SJSA1 (cell line): ENCODE results near the gene WDR77. TPM values are rescaled to one million over a fixed set of nuclear protein-coding genes. Genes with fewer than 3 reads are reported as not detected.

ENCODE experiments used
- DNase-seq, 2 experiments: peaks; one replicate each; pipeline ENCODE4 v3.0.0-alpha.2; 2015 to 2020; ENCODE audit warnings: low spot score in 2 of 2, low read depth in 1 of 2
- H3K27ac ChIP-seq: fragments of 250-450 bp; sonication (Bioruptor Pico); 2 replicates; pipeline ENCODE4 v1.5.1; 2020; ENCODE audit warnings: mild to moderate bottlenecking, moderate library complexity
- H3K27me3 ChIP-seq: fragments of 250-450 bp; sonication (Bioruptor Pico); replicated peaks from 2 replicates; pipeline ENCODE4 v1.5.1; 2020; ENCODE audit warnings: mild to moderate bottlenecking, moderate library complexity
- H3K36me3 ChIP-seq: fragments of 250-450 bp; sonication (Bioruptor Pico); 2 replicates; pipeline ENCODE4 v1.5.1; 2020; ENCODE audit warnings: mild to moderate bottlenecking
- H3K4me1 ChIP-seq: fragments of 250-450 bp; sonication (Bioruptor Pico); replicated peaks from 2 replicates; pipeline ENCODE4 v1.6.1; 2021; ENCODE audit warnings: mild to moderate bottlenecking
- H3K4me3 ChIP-seq: fragments of 250-450 bp; sonication (Bioruptor Pico); 2 replicates; pipeline ENCODE4 v1.5.1; 2020; ENCODE audit warnings: mild to moderate bottlenecking
- H3K9me3 ChIP-seq: fragments of 250-450 bp; sonication (Bioruptor Pico); replicated peaks from 2 replicates; pipeline ENCODE4 v1.5.1; 2020; ENCODE audit warnings: mild to moderate bottlenecking
- total RNA-seq: library from RNA; depleted of rRNA; stranded (reverse); fragments of >200 nt; shearing (Covaris generic); gene quantifications from 2 replicates; pipeline ENCODE4 v1.2.3, GENCODE V29; 2014

Gene WDR77
- total RNA-seq, 1 experiment from 2014 or later: 50.4 TPM

DNA sequence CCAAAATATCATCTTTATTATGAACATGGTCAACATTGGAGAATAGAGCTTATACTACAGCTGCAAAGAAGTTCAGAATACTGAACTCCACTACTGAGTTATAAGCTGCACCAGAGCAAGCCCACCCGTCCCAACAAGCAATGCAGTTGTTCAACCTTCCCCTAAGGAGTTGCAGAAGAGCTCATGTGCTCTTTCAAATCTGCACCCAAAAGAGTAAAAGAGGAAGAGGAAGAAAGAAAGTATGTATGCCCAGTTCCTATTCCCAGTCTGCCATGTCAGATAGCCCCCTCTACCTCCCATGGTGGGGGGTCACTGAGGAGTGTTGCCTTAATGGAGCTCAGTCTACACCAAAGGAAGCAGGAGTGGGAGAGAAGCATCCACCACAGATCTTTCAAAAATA is 31.6 kb upstream of the WDR77 start:
- H3K9me3 ChIP-seq: no peaks in the 10 kb centered on the region
- no peaks in the 10 kb centered on the region for H3K36me3 ChIP-seq

DNA sequence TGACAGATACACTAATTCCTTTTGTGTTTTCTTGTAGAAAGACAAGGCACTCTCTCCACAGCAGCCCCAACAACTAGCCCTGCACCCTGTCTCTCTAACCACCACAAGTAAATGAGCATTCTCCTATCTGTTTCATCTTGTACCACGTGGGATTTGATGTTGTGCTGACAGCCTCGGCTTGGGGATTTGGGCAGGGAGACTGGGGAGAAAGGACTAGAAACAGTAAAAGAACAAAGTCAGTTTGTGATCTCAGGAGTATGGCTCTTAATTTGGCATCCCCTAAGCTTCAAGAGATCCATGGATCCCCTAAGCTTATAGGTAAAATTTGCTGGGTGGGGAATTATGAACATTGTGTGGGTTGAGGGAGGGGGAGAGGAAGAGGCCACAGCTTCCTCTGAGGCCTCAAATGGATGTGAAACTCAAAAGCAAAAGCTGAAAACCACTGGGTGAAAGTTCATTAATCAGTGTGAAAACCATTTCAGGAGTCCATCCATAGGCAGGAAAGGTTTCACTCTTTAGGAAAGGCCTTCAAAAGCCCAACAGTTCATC is 27.8 kb upstream of the WDR77 start:
- no peak for DNase-seq
- Histone ChIP-seq H3K36me3 (no peaks in the 10 kb centered on the region), H3K9me3 (no peaks in the 10 kb centered on the region), H3K4me3 (no peak overlapping the region), H3K4me1 (no peaks in the 10 kb centered on the region), H3K27me3 (no peaks in the 10 kb centered on the region), H3K27ac (no peak overlapping the region)

More for the DNA sequence above, 31.6 kb upstream of the WDR77 start:
- H3K27me3 ChIP-seq: no peaks in the 10 kb centered on the region
- no peak overlapping the region for H3K27ac ChIP-seq
- H3K4me3 ChIP-seq: no peak overlapping the region
- no peak for DNase-seq
- no peaks in the 10 kb centered on the region for H3K4me1 ChIP-seq

DNA sequence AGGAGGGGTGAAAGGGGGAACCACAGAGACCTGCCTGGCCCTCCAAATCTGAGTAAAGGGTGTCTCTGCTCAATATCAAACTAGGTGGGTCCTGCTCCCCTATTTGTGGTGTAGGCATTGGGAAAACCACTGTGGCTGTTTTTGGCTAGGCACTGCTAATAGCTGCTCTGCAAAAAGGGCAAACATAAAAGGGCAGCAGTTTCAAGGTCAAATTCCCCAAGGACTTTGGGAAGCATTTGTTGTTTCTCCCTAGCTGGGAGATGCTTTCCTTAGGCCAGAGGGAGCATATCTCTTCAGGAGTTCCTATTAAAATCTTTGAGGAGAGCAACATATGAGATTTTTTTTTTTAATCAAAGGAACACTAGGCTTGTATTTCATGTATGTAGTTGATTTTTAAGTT is 27.2 kb upstream of the WDR77 start:
- Histone ChIP-seq H3K4me1 (no peaks in the 10 kb centered on the region), H3K9me3 (no peaks in the 10 kb centered on the region), H3K4me3 (no peak overlapping the region), H3K36me3 (no peaks in the 10 kb centered on the region), H3K27me3 (no peaks in the 10 kb centered on the region), H3K27ac (no peak overlapping the region)
- DNase-seq: no peak

DNA sequence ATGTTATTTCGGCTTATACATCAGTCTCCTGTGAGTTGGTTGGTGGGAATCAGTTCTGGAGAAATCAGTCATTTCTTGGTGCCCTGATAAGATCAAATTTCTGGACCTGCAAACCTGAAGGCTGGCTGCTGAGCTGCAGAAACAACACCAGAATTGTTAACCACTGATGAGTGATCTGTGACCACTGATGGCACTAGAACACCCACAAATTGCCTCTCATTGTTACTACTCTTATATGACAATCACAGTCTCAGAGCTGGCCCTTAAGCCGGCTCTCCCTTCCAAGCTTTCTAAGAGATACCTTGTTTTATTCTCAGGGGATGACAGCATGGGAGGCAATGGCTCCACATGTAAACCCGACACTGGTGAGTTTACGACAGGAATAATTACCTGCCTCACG is 26.6 kb upstream of the WDR77 start:
- Histone ChIP-seq H3K27me3 (no peaks in the 10 kb centered on the region), H3K27ac (no peak overlapping the region), H3K4me3 (no peak overlapping the region), H3K36me3 (no peaks in the 10 kb centered on the region; the same call in 1 of the 2 replicates), H3K9me3 (no peaks in the 10 kb centered on the region), H3K4me1 (no peaks in the 10 kb centered on the region)
- DNase-seq: no peak

DNA sequence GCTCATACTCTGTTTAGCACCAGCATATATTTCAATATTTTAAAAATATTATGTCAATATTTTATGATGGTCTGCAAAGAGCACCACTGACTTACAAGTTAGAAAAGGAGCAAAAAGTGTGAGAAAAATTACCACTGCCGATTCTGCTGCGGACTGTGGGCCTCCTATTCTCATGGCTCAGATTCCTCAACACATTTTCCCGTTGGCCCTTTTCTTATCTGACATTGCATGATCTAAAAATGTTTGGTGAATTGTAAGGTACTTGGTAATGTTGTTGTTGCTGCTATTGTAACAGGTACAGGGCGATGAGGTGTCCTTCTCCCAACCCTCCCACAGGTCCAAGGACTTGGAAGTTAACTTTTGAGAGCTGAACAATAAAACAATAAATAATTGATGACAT is 25.5 kb upstream of the WDR77 start:
- no peak overlapping the region for H3K4me3 ChIP-seq
- DNase-seq: no peak
- no peaks in the 10 kb centered on the region for H3K27me3 ChIP-seq
- H3K27ac ChIP-seq: no peak overlapping the region
- no peaks in the 10 kb centered on the region for H3K9me3 ChIP-seq
- H3K36me3 ChIP-seq: no peaks in the 10 kb centered on the region; the same call in 1 of the 2 replicates
- H3K4me1 ChIP-seq: no peaks in the 10 kb centered on the region

DNA sequence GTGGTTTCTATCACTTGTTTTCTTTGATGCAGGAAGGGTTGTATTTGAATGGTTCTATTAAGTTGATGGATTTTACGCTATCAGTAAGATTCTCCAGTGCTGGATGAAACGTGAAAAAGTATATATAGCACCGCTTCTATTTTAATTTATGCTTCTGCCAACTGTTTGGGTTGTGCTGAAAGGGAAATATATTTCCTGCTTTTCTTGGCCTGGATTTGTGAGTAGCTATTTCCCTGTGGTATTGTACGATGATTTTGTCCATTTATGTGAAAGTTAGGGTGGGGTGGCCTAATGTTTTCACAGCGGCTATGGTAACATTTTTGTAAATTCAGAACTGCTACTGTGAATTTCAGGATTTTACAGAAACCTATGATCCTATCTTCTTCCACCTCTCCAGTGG is 25.1 kb upstream of the WDR77 start:
- no peak for DNase-seq
- H3K9me3 ChIP-seq: no peaks in the 10 kb centered on the region
- no peaks in the 10 kb centered on the region for H3K4me1 ChIP-seq
- H3K36me3 ChIP-seq: no peaks in the 10 kb centered on the region; the same call in 1 of the 2 replicates
- no peak overlapping the region for H3K4me3 ChIP-seq
- H3K27ac ChIP-seq: no peak overlapping the region
- no peaks in the 10 kb centered on the region for H3K27me3 ChIP-seq

DNA sequence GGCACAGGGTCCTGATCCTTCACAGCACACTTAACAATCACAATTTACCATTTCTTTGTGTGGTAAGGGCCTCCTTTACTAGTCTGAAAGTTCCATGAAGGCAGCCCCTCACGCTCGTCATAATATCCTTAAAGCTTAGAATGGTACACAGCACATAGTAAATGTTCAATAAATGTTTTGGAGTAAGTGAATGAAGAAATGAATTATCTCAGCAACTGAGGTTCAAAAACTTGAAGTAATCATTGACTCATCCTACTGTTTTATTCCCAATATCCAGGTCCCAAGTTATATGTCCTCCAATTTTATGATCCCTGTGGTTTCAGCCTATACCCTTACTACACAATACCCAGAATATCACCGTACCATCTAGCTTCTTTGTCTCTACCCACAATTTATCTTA is 22.5 kb upstream of the WDR77 start:
- Histone ChIP-seq H3K27ac (no peak overlapping the region), H3K4me3 (no peak overlapping the region), H3K36me3 (peaks cover 8% of the 10 kb centered on the region), H3K4me1 (no peaks in the 10 kb centered on the region), H3K9me3 (no peaks in the 10 kb centered on the region), H3K27me3 (no peaks in the 10 kb centered on the region)
- DNase-seq: no peak

DNA sequence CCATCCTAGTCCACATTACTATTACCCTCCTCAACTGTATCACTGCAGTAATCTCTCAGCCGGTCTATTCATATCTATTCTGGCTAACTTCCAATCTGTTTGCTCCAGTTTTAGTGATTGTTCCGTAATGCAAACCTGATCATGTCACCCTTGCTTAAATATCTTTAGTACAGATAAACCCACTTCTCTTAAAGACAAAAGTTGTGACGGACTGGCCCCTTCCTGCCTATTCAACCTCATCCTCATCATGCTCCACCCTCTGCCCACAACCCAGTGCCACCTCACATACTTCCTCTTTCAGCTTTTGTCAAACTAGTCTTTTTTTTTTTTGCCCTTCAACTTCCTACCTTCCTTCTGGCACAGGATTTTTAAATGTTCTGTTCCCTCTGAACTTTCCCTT is 22.0 kb upstream of the WDR77 start:
- Histone ChIP-seq H3K4me3 (no peak overlapping the region), H3K4me1 (no peaks in the 10 kb centered on the region), H3K36me3 (peaks cover 8% of the 10 kb centered on the region), H3K27ac (no peak overlapping the region), H3K27me3 (no peaks in the 10 kb centered on the region), H3K9me3 (no peaks in the 10 kb centered on the region)
- no peak for DNase-seq

DNA sequence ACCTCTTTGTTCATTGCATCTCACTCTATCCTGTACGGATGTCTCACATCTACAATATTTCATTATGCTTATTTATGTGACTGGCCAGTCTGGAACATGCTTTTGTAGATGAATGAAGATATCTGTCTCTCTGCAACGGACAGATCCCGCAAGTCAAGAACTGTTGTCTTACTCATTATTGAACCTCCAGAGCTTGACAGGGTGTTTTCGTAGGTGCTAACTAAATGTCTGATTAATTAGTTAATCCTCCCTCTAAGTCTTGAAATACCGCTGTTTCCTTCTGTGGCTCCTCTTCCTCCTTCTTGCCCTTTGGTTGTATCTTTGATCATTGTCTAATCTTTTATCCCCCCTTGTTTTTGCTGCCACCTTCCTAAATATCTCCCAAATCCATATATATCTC is 21.5 kb upstream of the WDR77 start:
- Histone ChIP-seq H3K27me3 (no peaks in the 10 kb centered on the region), H3K27ac (no peak overlapping the region), H3K4me3 (no peak overlapping the region), H3K4me1 (no peaks in the 10 kb centered on the region), H3K9me3 (no peaks in the 10 kb centered on the region), H3K36me3 (peaks cover 8% of the 10 kb centered on the region)
- no peak for DNase-seq

DNA sequence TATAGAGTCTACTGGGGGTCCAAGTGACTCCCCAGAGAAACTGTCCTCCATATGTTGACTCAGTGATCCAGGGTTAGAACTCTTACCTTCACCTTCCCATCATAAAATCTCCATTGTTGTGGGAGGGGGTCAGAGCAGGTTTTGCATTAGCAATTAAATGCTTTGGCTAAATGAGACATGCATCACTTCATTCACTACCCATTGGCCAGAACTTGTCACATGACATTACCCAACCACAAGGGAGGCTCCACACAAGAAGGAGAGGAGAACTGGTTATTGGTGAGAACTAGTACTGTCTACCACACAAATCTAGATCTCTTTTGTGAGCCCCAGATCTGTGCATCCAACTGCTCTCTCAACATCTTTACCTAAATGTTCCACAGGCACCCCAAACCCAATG is 20.5 kb upstream of the WDR77 start:
- no peaks in the 10 kb centered on the region for H3K4me1 ChIP-seq
- no peaks in the 10 kb centered on the region for H3K27me3 ChIP-seq
- H3K36me3 ChIP-seq: peaks cover 8% of the 10 kb centered on the region
- H3K4me3 ChIP-seq: no peak overlapping the region
- no peak for DNase-seq
- no peak overlapping the region for H3K27ac ChIP-seq
- H3K9me3 ChIP-seq: no peaks in the 10 kb centered on the region

DNA sequence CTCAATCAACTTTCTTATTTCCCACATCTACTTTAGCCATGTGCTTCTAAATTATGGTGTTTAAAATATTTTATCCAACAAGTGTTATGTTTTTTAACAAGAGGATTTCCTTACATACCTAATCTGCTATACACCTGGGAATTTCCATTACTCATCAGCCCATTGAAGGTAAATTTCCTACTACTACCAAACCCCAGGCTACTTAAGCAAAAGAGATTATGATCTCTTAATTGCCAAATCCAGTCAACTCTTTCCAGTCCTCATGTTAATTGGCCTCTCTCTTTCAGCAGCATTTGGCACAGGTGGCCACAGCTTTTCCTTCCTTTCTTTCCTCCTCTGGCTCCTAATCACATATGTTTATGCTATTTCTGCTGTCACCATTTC is 19.7 kb upstream of the WDR77 start:
- peaks cover 8% of the 10 kb centered on the region for H3K36me3 ChIP-seq

DNA sequence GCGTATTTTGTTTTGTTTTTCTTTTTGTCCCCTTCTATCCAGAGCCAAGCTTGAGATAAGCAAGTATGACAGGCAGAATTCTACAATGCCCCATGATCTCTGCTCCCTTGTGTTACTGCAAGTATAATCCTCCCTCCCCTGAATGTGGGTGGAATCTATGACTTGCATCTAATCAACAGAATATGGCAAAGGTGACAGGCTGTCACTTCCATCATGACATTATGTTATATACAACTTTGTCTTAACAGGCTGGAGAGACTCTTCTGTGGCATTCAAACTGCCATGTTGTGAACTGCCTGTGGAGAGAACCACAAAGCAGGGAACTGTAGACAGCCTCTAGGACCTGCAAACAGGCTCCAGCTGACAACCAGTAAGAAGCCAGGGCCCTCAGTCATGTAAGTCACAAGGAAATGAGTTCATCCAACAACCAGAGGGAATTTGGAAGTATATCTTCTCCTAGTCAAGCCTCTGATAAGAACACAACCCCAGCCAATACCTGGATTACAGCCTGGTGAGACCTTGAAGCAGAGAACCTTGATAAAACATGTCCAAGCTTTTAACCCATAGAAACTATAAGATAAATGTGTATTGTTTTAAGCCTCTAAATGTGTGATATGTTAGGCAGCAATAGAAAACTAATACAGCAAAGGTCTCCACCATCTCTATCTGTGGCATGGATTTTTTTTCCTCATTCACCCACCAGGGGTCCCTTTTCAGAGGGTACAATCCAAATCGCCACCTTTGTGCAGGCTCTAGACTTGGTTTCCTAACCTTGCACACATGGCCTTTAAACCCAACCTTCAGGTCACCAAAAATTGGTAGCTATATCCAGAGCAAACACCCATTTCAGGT is 19.0 kb upstream of the WDR77 start:
- no peak for DNase-seq
- H3K36me3 ChIP-seq: peaks cover 10% of the 10 kb centered on the region
- no peaks in the 10 kb centered on the region for H3K4me1 ChIP-seq
- H3K27me3 ChIP-seq: no peaks in the 10 kb centered on the region
- H3K9me3 ChIP-seq: no peaks in the 10 kb centered on the region
- no peak overlapping the region for H3K4me3 ChIP-seq
- no peak overlapping the region for H3K27ac ChIP-seq

More for the DNA sequence above, 19.7 kb upstream of the WDR77 start:
- DNase-seq: no peak
- H3K9me3 ChIP-seq: no peaks in the 10 kb centered on the region
- H3K4me3 ChIP-seq: no peak overlapping the region
- no peak overlapping the region for H3K27ac ChIP-seq
- H3K4me1 ChIP-seq: no peaks in the 10 kb centered on the region
- H3K27me3 ChIP-seq: no peaks in the 10 kb centered on the region

DNA sequence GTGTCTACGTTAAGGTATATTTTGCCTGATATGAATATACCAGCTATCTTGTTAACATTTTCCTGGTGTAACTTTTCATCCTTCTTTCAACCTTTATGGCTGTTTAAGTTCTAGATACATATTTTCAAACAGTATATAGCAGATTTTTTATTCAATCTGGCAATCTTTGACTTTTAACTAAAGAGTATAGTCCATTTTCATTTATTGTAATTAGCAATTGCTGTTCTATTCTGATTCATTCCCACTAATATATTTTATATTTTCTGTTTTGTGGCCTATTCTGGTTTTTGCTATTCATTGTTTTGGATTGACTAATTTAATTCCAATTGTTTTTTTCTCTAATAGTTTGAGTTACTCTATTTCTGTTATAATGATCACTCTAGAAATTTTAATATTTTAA is 17.4 kb upstream of the WDR77 start:
- no peak overlapping the region for H3K4me3 ChIP-seq
- DNase-seq: no peak
- H3K4me1 ChIP-seq: no peaks in the 10 kb centered on the region
- H3K36me3 ChIP-seq: peaks cover 24% of the 10 kb centered on the region
- H3K9me3 ChIP-seq: no peaks in the 10 kb centered on the region
- H3K27me3 ChIP-seq: no peaks in the 10 kb centered on the region
- H3K27ac ChIP-seq: no peak overlapping the region

DNA sequence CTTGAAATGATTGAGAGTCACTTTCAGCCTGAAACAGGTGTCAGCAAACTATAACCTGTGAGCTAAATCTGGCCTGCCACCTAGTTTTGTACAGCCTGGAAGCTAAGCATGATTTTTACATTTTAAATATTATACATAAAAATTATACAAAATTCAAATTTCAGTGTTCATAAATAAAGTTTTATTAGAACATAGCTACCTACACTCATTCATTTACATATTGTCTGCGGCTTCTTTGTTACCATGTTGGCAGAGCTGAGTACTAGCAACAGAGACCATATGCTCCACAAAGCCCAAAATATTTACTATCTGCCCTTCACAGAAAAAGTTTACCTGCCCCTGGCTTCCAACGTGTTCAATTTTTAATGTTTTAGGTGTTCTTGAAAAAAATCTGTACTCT is 16.7 kb upstream of the WDR77 start:
- no peak overlapping the region for H3K4me3 ChIP-seq
- no peak for DNase-seq
- H3K36me3 ChIP-seq: peaks cover 31% of the 10 kb centered on the region
- H3K27ac ChIP-seq: no peak overlapping the region
- no peaks in the 10 kb centered on the region for H3K4me1 ChIP-seq
- H3K9me3 ChIP-seq: no peaks in the 10 kb centered on the region
- no peaks in the 10 kb centered on the region for H3K27me3 ChIP-seq
